NT2/D1 (cell line): Measurements from ENCODE around the gene CALCA.

ENCODE experiments used
- YY1 ChIP-seq: IDR thresholded peaks from 2 replicates; pipeline ENCODE4 v1.6.1; 2011; ENCODE audit not compliant: insufficient read length, insufficient read depth
- ZNF274 ChIP-seq: IDR thresholded peaks from 2 replicates; pipeline ENCODE4 v1.6.1; 2011; ENCODE audit warnings: mild to moderate bottlenecking, low read depth, low read length

DNA sequence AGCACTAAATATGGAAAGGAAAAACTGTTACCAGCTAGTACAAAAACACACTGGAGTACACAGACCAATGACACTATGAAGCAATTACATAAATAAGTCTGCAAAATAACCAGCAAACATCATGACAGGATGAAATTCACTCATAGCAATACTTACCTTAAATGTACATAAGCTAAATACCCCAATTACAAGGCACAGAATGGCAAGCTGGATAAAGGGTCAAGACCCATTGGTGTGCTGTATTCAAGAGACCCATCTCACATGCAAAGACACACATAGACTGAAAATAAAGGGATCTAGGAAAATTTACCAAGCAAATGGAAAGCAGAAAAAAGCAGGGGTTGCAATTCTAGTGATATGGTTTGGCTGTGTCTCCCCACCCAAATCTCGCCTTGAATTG lies 44.0 kb upstream of the CALCA start:
- no peak for TF ChIP-seq ZNF274
- no peak for TF ChIP-seq YY1
